Fibroblast of skin of back (primary cell): ENCODE data around the gene AMD1. TPM values are rescaled to one million over a fixed set of nuclear protein-coding genes. Genes with fewer than 3 reads are reported as not detected.
"Not testable (repeated sequence)": the region's sequence is repeated elsewhere in the genome, so short reads cannot be mapped to it uniquely, and the experiment has no call there.

Source experiments
- DNase-seq: peaks from one replicate; pipeline ENCODE4 v3.0.0-alpha.2; 2013
- polyA plus RNA-seq, 2 experiments: library from polyadenylated mRNA; unstranded; fragments of 120-200 nt; gene quantifications; one replicate each; pipeline ENCODE4 v1.2.1, GENCODE V29; 2013; ENCODE audit not compliant: insufficient read length in 2 of 2

Gene AMD1
- 52.0 TPM for polyA plus RNA-seq (2013, experiment 1 of 2; ENCODE audit: insufficient read length)
- 37.8 TPM for polyA plus RNA-seq (2013, experiment 2 of 2; ENCODE audit: insufficient read length)

GRCh38 chr6:110873981-110874879 is at the start of gene AMD1:
Gene AMD1, plus strand, starts transcription at chr6:110874785. Its CDS starts 321 bp downstream, at chr6:110875106.
- peak; percentile 97 for DNase-seq

GRCh38 chr6:110826236-110827129 is 48.1 kb upstream of the AMD1 start:
- DNase-seq: peak; percentile 13

- DNase-seq: peak; percentile 19
Observed at GRCh38 chr6:110828396-110828795, 46.2 kb upstream of the AMD1 start.

GRCh38 chr6:110831405-110831804 is 43.2 kb upstream of the AMD1 start:
- no peak for DNase-seq

- no peak for DNase-seq
Observed at GRCh38 chr6:110833831-110834230, 40.8 kb upstream of the AMD1 start.

- DNase-seq: not testable (repeated sequence)
Observed at GRCh38 chr6:110835751-110836150, 38.8 kb upstream of the AMD1 start.

GRCh38 chr6:110841266-110841665 is 33.3 kb upstream of the AMD1 start:
- no peak for DNase-seq

- DNase-seq: no peak
Observed at GRCh38 chr6:110849781-110850180, 24.8 kb upstream of the AMD1 start.

GRCh38 chr6:110852773-110853172 is 21.8 kb upstream of the AMD1 start:
- no peak for DNase-seq

- no peak for DNase-seq
Observed at GRCh38 chr6:110853754-110854477, 20.7 kb upstream of the AMD1 start.

- no peak for DNase-seq
Observed at GRCh38 chr6:110856296-110856695, 18.3 kb upstream of the AMD1 start.

- no peak for DNase-seq
Observed at GRCh38 chr6:110858016-110858415, 16.6 kb upstream of the AMD1 start.

- no peak for DNase-seq
Observed at GRCh38 chr6:110858562-110859214, 15.9 kb upstream of the AMD1 start.

- no peak for DNase-seq
Observed at GRCh38 chr6:110859335-110859792, 15.2 kb upstream of the AMD1 start.

GRCh38 chr6:110864824-110865223 is 9.8 kb upstream of the AMD1 start:
- no peak for DNase-seq

GRCh38 chr6:110874880-110875547 is 429 bp downstream of the AMD1 start:
- no peak for DNase-seq

- peak; percentile 34 for DNase-seq
Observed at GRCh38 chr6:110875548-110876169, 1.1 kb downstream of the AMD1 start.

- DNase-seq: peak; percentile 94
Observed at GRCh38 chr6:110876170-110876773, 1.7 kb downstream of the AMD1 start.

GRCh38 chr6:110876806-110877564 is 2.4 kb downstream of the AMD1 start:
- DNase-seq: no peak
